Activated T-helper 1 cell treated with anti-CD3 and anti-CD28 coated beads, Interleukin-2, amount 50 U/mL, for 16 hours (primary cell): Measurements from ENCODE around the gene CD28.
A peak's percentile ranks its signal among the peaks of the same experiment; 100 is the strongest.
"Not testable (repeated sequence)": the region's sequence is repeated elsewhere in the genome, so short reads cannot be mapped to it uniquely, and the experiment has no call there.

ENCODE experiments used
- DNase-seq, 2 donors: peaks; one replicate each; pipeline ENCODE4 v3.0.0-alpha.2; 2020; ENCODE audit warnings: low read depth in 1 of 2, low spot score in 1 of 2

CD28 gene

DNA sequence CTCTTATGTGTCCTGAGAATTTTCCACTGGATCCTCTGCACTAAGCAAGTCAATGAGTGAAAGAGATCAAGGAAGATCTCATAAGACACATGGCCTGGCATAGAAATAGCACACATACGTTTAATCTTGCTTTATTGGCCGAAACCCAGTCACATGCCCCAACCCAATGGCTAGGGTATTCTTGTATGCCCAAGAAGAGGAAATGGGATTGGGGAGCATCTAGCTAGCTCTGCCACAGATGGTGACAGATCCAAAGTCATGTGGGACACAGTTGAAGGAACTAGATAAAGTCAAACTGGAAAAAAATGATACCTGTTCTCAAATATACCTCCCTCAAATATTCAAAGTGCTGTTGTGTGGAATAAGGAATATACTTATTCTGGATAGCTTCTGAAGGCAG, 74.7 kb downstream of the CD28 start:
- DNase-seq, result no peak

DNA sequence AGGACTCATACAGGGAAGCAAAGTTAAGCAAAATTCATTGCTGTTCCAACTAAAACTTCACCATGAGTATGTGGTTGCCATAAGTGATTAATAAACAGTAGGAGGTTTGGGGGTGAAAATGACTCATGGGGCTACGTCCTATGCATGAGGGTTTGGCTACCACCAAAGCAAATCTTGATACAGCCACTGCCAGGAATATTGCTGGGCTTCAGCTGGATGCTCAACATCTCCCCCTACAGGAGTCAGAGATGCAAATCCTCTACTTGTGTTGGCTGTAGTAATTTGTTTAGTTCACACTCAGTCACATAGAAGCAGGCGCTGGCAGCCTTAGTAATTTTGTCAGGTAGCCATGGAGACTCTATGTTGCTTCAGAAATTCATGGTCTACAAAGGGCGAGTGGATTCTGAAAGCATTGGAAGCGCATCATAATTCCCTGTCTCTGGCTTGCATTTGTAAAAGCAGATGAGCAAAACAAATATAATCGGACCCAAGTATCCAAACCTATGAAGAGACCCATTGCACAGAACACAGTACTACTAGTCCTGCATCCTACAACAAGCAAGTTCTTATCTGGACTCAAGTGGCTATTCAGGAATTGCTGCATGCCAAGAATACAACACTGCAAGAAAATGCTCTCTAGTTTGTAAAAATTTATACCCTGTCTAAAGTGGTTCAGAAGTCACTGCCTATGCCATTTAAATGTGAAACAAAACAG, 76.0 kb downstream of the CD28 start:
- peak in 1 of 2 donors; percentile 49 for DNase-seq

DNA sequence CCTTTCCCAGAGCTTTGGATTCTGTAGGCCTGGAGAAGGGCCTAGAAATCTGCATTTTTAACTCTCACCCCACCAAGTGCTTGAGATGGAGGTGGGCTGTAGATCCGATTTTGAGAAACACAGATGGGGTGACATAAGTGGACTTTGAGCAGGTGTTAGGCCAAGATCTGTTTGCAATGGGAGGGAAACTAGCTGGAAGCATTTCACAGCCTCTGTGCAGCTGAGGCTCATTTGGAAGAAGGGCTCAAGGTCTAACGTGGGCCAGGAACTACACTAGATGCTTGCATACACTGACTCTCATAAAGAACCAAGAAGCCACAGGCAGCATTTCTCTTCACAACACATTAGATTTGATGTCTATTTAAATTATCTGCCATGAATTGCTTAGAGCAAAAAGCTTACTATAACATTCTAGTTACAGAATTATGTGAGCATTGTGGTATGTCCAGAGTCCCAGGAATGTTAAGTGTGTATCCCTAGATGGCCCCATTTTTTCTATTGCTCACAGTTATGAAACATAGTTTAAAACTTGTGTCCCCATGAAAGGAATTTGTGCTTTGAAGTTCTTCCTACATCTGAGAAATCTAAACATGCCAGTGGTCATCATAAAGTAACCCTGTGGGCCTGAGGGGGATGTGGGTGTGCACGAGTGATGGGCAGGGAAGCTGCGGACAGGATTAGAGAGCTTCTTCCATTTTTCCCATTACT, 77.2 kb downstream of the CD28 start:
- DNase-seq, result no peak

DNA sequence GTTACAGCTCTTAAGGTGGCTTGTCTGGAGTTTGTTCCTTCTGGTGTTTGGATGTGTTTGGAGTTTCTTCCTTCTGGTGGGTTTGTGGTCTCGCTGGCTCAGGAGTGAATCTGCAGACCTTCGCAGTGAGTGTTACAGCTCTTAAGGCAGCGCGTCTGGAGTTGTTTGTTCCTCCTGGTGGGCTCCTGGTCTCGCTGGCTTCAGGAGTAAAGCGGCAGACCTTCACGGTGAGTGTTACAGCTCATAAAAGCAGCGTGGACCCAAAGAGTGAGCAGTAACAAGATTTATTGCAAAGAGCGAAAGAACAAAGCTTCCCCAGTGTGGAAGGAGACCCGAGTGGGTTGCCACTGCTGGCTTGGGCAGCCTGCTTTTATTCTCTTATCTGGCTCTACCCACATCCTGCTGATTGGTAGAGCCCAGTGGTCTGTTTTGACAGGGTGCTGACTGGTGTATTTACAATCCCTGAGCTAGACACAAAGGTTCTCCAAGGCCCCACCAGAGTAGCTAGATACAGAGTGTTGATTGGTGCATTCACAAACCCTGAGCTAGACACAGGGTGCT, 78.4 kb downstream of the CD28 start:
- not testable (repeated sequence) for DNase-seq

DNA sequence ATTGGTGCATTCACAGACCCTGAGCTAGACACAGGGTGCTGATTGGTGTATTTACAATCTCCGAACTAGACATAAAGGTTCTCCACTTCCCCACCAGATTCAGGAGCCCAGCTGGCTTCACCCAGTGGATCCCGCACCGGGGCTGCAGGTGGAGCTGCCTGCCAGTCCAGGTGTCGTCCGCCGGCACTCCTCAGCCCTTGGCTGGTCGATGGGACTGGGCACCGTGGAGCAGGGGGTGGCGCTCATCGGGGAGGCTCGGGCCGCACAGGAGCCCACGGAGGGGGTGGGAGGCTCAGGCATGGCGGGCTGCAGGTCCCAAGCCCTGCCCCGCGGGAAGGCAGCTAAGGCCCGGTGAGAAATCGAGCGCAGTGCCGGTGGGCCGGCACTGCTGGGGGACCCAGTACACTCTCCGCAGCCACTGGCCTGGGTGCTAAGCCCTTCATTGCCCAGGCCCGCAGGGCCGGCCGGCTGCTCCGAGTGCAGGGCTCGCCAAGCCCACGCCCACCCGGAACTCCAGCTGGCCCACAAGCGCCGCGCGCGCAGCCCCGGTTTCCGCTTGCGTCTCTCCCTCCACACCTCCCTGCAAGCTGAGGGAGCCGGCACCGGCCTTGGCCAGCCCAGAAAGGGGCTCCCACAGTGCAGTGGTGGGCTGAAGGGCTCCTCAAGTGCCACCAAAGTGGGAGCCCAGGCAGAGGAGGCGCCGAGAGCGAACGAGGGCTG, 79.1 kb downstream of the CD28 start:
- DNase-seq, result not testable (repeated sequence)

DNA sequence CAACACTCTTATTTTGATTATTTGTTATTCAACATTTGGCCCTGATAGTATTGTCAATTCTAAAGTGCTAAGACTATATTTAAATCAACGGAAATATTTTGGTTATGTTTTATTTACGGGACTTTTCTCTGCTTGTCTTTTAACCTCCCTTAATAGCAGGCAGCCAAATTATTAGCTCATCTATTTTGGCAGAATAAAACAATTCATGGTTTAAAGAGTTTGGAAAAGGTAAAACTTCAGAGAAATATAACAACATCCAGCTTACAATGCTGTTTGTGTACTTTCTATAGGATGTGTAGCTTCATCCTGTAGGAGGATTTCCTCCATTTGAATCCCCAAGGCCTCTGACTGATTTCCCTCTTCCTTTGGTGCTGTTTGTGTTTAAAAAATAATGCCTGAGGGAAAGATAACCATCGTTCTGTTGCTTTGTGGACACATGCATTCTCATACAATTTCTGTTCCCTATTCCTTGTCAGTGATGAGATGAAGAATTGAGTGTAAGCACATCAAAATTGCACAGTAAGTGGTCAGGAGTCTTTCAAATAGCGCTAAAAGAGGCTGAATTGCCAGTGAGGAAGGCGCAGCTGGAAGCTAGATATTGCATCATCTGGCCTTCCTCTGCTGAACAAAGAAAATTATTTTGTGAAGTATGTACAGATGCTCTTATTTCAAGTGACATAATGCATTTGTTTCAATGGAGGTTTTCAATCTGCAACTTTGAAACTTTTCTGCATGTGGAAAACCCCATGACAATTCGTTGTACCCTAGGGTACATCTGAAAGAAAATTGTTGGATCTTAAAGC, 80.3 kb downstream of the CD28 start:
- DNase-seq, result no peak

DNA sequence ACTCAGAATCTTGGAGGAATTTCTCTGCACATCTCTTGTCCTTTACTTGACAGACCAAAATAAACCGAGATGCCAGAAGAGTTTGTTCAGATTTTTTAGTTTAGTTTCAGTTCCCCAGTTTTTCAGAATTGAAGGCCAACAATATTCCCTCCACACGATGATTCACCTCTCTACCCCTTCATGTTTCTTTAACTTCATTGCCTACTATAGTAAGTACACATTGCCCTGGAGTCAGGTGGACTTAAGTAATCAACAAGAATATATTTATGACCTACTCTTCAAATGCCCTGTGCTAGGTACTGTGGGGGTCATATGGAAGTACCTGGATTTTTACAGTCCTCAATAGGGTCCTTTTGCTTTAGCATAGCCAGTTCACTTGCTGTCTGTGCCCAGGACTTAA, 81.5 kb downstream of the CD28 start:
- DNase-seq, result no peak
